ENCODE measurements around the gene ATG14.

The ATG14 gene

GRCh38 chr14:55446127-55446736 is 34.6 kb upstream of the ATG14 start:
- Mint-ChIP-seq H3K9me3 (no peaks in the 10 kb centered on the region), H3K27me3 (peaks cover 3% of the 10 kb centered on the region), H3K4me3 (no peak overlapping the region), H3K27ac (no peak overlapping the region), H3K36me3 (ENCODE audit: low read depth) (no peaks in the 10 kb centered on the region), H3K4me1 (ENCODE audit: low read depth) (peaks cover 33% of the 10 kb centered on the region)
- peak; percentile 41 for DNase-seq

GRCh38 chr14:55441286-55441685 is 29.7 kb upstream of the ATG14 start:
- Mint-ChIP-seq H3K9me3 (no peaks in the 10 kb centered on the region), H3K4me1 (ENCODE audit: low read depth) (peaks cover 4% of the 10 kb centered on the region), H3K36me3 (ENCODE audit: low read depth) (no peaks in the 10 kb centered on the region), H3K27ac (no peak overlapping the region), H3K27me3 (peaks cover 3% of the 10 kb centered on the region), H3K4me3 (no peak overlapping the region)
- no peak for DNase-seq

- no peak within 1 kb of the TSS for H3K27ac Mint-ChIP-seq
- no peaks in the 10 kb centered on the region for H3K9me3 Mint-ChIP-seq
- no peaks in the 10 kb centered on the region for H3K4me1 Mint-ChIP-seq (ENCODE audit: low read depth)
- H3K4me3 Mint-ChIP-seq: no peak within 1 kb of the TSS
- H3K36me3 Mint-ChIP-seq (ENCODE audit: low read depth): no peaks in the 10 kb centered on the region
- no peak for DNase-seq
- H3K27me3 Mint-ChIP-seq: peaks cover 3% of the 10 kb centered on the region
Observed at GRCh38 chr14:55440385-55440784, 28.8 kb upstream of the ATG14 start, which contains the start of gene TBPL2. TSS of gene TBPL2 (minus strand) at chr14:55440616. CDS start at chr14:55440449, 167 bp downstream.

GRCh38 chr14:55438066-55438683 is 26.5 kb upstream of the ATG14 start:
- Mint-ChIP-seq H3K36me3 (ENCODE audit: low read depth) (no peaks in the 10 kb centered on the region), H3K4me1 (ENCODE audit: low read depth) (peaks cover 19% of the 10 kb centered on the region), H3K4me3 (no peak overlapping the region), H3K27me3 (peaks cover 3% of the 10 kb centered on the region), H3K9me3 (no peaks in the 10 kb centered on the region), H3K27ac (no peak overlapping the region)
- DNase-seq: no peak

- peaks cover 24% of the 10 kb centered on the region for H3K4me1 Mint-ChIP-seq (ENCODE audit: low read depth)
- no peak for DNase-seq
- H3K9me3 Mint-ChIP-seq: no peaks in the 10 kb centered on the region
- H3K27me3 Mint-ChIP-seq: peaks cover 3% of the 10 kb centered on the region
- no peak overlapping the region for H3K4me3 Mint-ChIP-seq
- H3K36me3 Mint-ChIP-seq (ENCODE audit: low read depth): no peaks in the 10 kb centered on the region
- no peak overlapping the region for H3K27ac Mint-ChIP-seq
Observed at GRCh38 chr14:55436931-55437330, 25.3 kb upstream of the ATG14 start.

- no peaks in the 10 kb centered on the region for H3K9me3 Mint-ChIP-seq
- peaks cover 2% of the 10 kb centered on the region for H3K27me3 Mint-ChIP-seq
- H3K4me1 Mint-ChIP-seq (ENCODE audit: low read depth): peaks cover 24% of the 10 kb centered on the region
- DNase-seq: no peak
- H3K4me3 Mint-ChIP-seq: no peak overlapping the region
- no peak overlapping the region for H3K27ac Mint-ChIP-seq
- H3K36me3 Mint-ChIP-seq (ENCODE audit: low read depth): no peaks in the 10 kb centered on the region
Observed at GRCh38 chr14:55436519-55436918, 24.9 kb upstream of the ATG14 start.

GRCh38 chr14:55434805-55435174 is 23.2 kb upstream of the ATG14 start:
- Mint-ChIP-seq H3K9me3 (no peaks in the 10 kb centered on the region), H3K4me1 (ENCODE audit: low read depth) (peaks cover 28% of the 10 kb centered on the region), H3K4me3 (no peak overlapping the region), H3K27ac (no peak overlapping the region), H3K36me3 (ENCODE audit: low read depth) (no peaks in the 10 kb centered on the region), H3K27me3 (no peaks in the 10 kb centered on the region)
- DNase-seq: no peak

GRCh38 chr14:55433880-55434804 is 22.5 kb upstream of the ATG14 start:
- Mint-ChIP-seq H3K36me3 (ENCODE audit: low read depth) (no peaks in the 10 kb centered on the region), H3K9me3 (no peaks in the 10 kb centered on the region), H3K4me3 (peak overlapping the region; percentile 7), H3K4me1 (ENCODE audit: low read depth) (peaks cover 28% of the 10 kb centered on the region), H3K27ac (peak overlapping the region; percentile 72), H3K27me3 (no peaks in the 10 kb centered on the region)
- DNase-seq: no peak

GRCh38 chr14:55432628-55433027 is 21.0 kb upstream of the ATG14 start:
- Mint-ChIP-seq H3K9me3 (no peaks in the 10 kb centered on the region), H3K4me1 (ENCODE audit: low read depth) (peaks cover 28% of the 10 kb centered on the region), H3K4me3 (no peak overlapping the region), H3K36me3 (ENCODE audit: low read depth) (no peaks in the 10 kb centered on the region), H3K27me3 (no peaks in the 10 kb centered on the region), H3K27ac (no peak overlapping the region)
- DNase-seq: no peak

GRCh38 chr14:55430024-55430690 is 18.5 kb upstream of the ATG14 start:
- Mint-ChIP-seq H3K36me3 (ENCODE audit: low read depth) (no peaks in the 10 kb centered on the region), H3K27ac (peak overlapping the region; percentile 44), H3K4me1 (ENCODE audit: low read depth) (peaks cover 28% of the 10 kb centered on the region), H3K9me3 (no peaks in the 10 kb centered on the region), H3K4me3 (no peak overlapping the region), H3K27me3 (no peaks in the 10 kb centered on the region)
- DNase-seq: peak; percentile 31

- DNase-seq: no peak
- H3K9me3 Mint-ChIP-seq: no peaks in the 10 kb centered on the region
Observed at GRCh38 chr14:55427439-55427838, 15.8 kb upstream of the ATG14 start.

GRCh38 chr14:55426891-55427290 is 15.3 kb upstream of the ATG14 start:
- Mint-ChIP-seq H3K27me3 (no peaks in the 10 kb centered on the region), H3K9me3 (no peaks in the 10 kb centered on the region), H3K36me3 (ENCODE audit: low read depth) (no peaks in the 10 kb centered on the region), H3K4me1 (ENCODE audit: low read depth) (peaks cover 9% of the 10 kb centered on the region), H3K27ac (no peak overlapping the region), H3K4me3 (no peak overlapping the region)
- no peak for DNase-seq

More at GRCh38 chr14:55427439-55427838, 15.8 kb upstream of the ATG14 start:
- H3K4me3 Mint-ChIP-seq: no peak overlapping the region
- no peaks in the 10 kb centered on the region for H3K27me3 Mint-ChIP-seq
- no peaks in the 10 kb centered on the region for H3K36me3 Mint-ChIP-seq (ENCODE audit: low read depth)
- peaks cover 10% of the 10 kb centered on the region for H3K4me1 Mint-ChIP-seq (ENCODE audit: low read depth)
- no peak overlapping the region for H3K27ac Mint-ChIP-seq

- Mint-ChIP-seq H3K36me3 (ENCODE audit: low read depth) (no peaks in the 10 kb centered on the region), H3K27ac (no peak overlapping the region), H3K27me3 (no peaks in the 10 kb centered on the region), H3K4me1 (ENCODE audit: low read depth) (peaks cover 9% of the 10 kb centered on the region), H3K9me3 (no peaks in the 10 kb centered on the region), H3K4me3 (no peak overlapping the region)
- no peak for DNase-seq
Observed at GRCh38 chr14:55425091-55425490, 13.5 kb upstream of the ATG14 start.

- no peak for DNase-seq
- H3K4me1 Mint-ChIP-seq (ENCODE audit: low read depth): peaks cover 5% of the 10 kb centered on the region
- no peak overlapping the region for H3K4me3 Mint-ChIP-seq
- no peak overlapping the region for H3K27ac Mint-ChIP-seq
- H3K9me3 Mint-ChIP-seq: no peaks in the 10 kb centered on the region
- no peaks in the 10 kb centered on the region for H3K36me3 Mint-ChIP-seq (ENCODE audit: low read depth)
- H3K27me3 Mint-ChIP-seq: no peaks in the 10 kb centered on the region
Observed at GRCh38 chr14:55423969-55424368, 12.3 kb upstream of the ATG14 start.

Measured in activated T-cell treated with anti-CD3 and anti-CD28 coated beads, Interleukin-2, amount 50 U/mL, for 24 hours (primary cell).